Lung (tissue), 12 donors: ENCODE measurements around the gene LGR6. TPM values are rescaled to one million over a fixed set of nuclear protein-coding genes. Genes with fewer than 3 reads are reported as not detected.

ENCODE experiments used
- ATAC-seq: fragments of 200-7000 bp; cut with Tn5 transposase; one replicate; pipeline ENCODE4 v1.9.1; 2020; ENCODE audit warnings: moderate number of reproducible peaks; ENCODE audit not compliant: insufficient read depth, low FRiP score
- DNase-seq, 3 donors: peaks; one replicate each; pipeline ENCODE4 v3.0.0-alpha.2; 2013 to 2017
- H3K27ac ChIP-seq, 2 donors: one replicate each; pipeline ENCODE4 v1.5.1; 2013; ENCODE audit warnings: mild to moderate bottlenecking in 2 of 2, moderate library complexity in 2 of 2, control low read depth in 1 of 2, inconsistent platforms in 1 of 2, low read depth in 1 of 2, low read length in 1 of 2
- H3K27me3 ChIP-seq, 3 donors: one replicate each; pipeline ENCODE4 v1.5.1; 2013; ENCODE audit warnings: low read length in 2 of 3; ENCODE audit not compliant: control insufficient read depth in 3 of 3, insufficient read depth in 3 of 3
- H3K36me3 ChIP-seq, 4 donors: one replicate each; pipeline ENCODE4 v1.5.1; 2013; ENCODE audit warnings: low read length in 4 of 4, mild to moderate bottlenecking in 1 of 4, moderate library complexity in 1 of 4; ENCODE audit not compliant: control insufficient read depth in 4 of 4, insufficient read depth in 4 of 4
- H3K4me1 ChIP-seq, 5 donors: one replicate each; pipeline ENCODE4 v1.5.1; 2013; ENCODE audit warnings: low read length in 5 of 5, mild to moderate bottlenecking in 2 of 5, moderate library complexity in 1 of 5; ENCODE audit not compliant: control insufficient read depth in 5 of 5, insufficient read depth in 5 of 5
- H3K4me3 ChIP-seq: one replicate; pipeline ENCODE4 v1.5.1; 2013; ENCODE audit warnings: mild to moderate bottlenecking, control low read depth, moderate library complexity
- H3K9ac ChIP-seq, 2 donors: one replicate each; pipeline ENCODE4 v1.5.1; 2013; ENCODE audit warnings: low read length in 2 of 2, control low read depth in 1 of 2; ENCODE audit not compliant: insufficient read depth in 1 of 2
- H3K9me3 ChIP-seq, 4 donors: one replicate each; pipeline ENCODE4 v1.5.1; 2013; ENCODE audit warnings: low read length in 3 of 4, mild to moderate bottlenecking in 1 of 4, moderate library complexity in 1 of 4; ENCODE audit not compliant: control insufficient read depth in 4 of 4, insufficient read depth in 3 of 4
- WGBS, 2 donors: extraction: QIAGEN DNeasy Blood & Tissue Kit; methylation state at CpG; one replicate each; pipeline ENCODE4 v1.1.7; 2013; 5-methylcytosine and 5-hydroxymethylcytosine counted together
- polyA plus RNA-seq, 2 donors: library from polyadenylated mRNA; stranded (reverse); fragments of 200-250 nt; gene quantifications; one replicate each; pipeline ENCODE4 v1.2.1, GENCODE V29; 2013
- total RNA-seq, 2 donors: library from RNA; depleted of rRNA in 1 of 2; stranded (reverse); fragments of >200 nt in 1 of 2; gene quantifications; one replicate each; pipeline ENCODE4 v1.2.1, GENCODE V29; 2014 to 2021
- TF ChIP-seq, protein P1 (sequence below): IDR thresholded peaks from 2 replicates; pipeline ENCODE4 v1.5.1; 2012; ENCODE audit warnings: mild to moderate bottlenecking; ENCODE audit errors: control extremely low read depth, extremely low read depth
- donor health status: control.
- donor health status: control.
- donor health status: Bipolar disorder and iron deficiency.
- donor health status: healthy.
- donor health status: DM: yes; HTN: yes; CAD: no.

LGR6 gene
- total and polyA plus RNA-seq, 4 donors = 0.57 to 4.1 (median 1.3) TPM

GRCh38 chr1:202163281-202164270 lies 30.0 kb upstream of the LGR6 start:
- no peak overlapping the region for H3K27ac ChIP-seq

DNA sequence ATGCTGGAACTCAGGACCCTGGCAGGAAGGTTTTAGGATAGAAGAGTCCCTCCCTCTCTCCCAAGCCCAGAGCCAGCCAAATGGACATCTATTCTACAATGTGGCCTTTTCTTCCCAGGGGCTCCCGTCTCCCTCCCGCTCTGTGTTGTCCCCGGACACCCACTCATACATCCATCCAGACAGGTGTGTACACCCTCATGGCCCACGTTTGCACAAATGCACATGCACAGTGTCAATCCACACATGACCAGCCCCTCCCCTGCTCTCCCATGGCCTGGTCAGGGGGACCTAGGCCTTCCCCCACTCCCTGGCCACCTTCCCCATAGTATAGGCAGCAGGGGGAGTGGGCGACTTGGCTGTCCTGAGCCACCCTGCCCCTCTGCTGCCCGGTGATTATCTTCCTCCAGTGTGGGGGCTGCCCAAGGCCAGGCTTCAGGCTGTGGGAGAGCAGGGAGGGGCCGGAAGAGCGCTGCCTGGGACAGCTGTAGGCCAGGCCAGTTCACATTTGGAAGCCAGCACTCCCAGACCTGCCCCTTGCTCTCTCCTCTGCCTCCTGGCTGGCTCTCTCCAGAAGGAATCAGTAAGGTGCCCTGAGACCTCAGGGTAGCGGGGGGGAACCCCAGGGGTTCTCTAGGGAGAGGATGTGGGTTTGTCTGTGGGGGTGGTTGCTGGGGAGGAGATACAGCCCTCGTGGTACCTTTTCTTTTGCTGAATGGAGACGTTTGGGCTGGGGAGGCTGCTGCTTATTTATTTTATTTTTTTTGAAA lies 29.1 kb upstream of the LGR6 start:
- DNase-seq (no peak), ATAC-seq (no peak)
- H3K27me3 ChIP-seq = no peaks in the 10 kb centered on the region
- TF ChIP-seq, protein P1, sequence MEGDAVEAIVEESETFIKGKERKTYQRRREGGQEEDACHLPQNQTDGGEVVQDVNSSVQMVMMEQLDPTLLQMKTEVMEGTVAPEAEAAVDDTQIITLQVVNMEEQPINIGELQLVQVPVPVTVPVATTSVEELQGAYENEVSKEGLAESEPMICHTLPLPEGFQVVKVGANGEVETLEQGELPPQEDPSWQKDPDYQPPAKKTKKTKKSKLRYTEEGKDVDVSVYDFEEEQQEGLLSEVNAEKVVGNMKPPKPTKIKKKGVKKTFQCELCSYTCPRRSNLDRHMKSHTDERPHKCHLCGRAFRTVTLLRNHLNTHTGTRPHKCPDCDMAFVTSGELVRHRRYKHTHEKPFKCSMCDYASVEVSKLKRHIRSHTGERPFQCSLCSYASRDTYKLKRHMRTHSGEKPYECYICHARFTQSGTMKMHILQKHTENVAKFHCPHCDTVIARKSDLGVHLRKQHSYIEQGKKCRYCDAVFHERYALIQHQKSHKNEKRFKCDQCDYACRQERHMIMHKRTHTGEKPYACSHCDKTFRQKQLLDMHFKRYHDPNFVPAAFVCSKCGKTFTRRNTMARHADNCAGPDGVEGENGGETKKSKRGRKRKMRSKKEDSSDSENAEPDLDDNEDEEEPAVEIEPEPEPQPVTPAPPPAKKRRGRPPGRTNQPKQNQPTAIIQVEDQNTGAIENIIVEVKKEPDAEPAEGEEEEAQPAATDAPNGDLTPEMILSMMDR = no peak
- H3K9ac ChIP-seq = no peak overlapping the region
- H3K27ac ChIP-seq = no peak overlapping the region
- no peak overlapping the region for H3K4me3 ChIP-seq
- WGBS, 2 donors = 65 to 67% methylated on average over 11 of the region's 11 CpGs
- H3K4me1 ChIP-seq = peaks cover 0 to 30% (median 10%) of the 10 kb centered on the region in 5 donors
- no peaks in the 10 kb centered on the region for H3K9me3 ChIP-seq
- no peaks in the 10 kb centered on the region for H3K36me3 ChIP-seq

More at GRCh38 chr1:202163281-202164270, 30.0 kb upstream of the LGR6 start:
- no peak overlapping the region for H3K4me3 ChIP-seq
- no peaks in the 10 kb centered on the region for H3K36me3 ChIP-seq
- H3K9ac ChIP-seq = no peak overlapping the region
- no peaks in the 10 kb centered on the region for H3K9me3 ChIP-seq
- H3K27me3 ChIP-seq = no peaks in the 10 kb centered on the region
- DNase-seq = peak in 1 of 3 donors; percentile 34
- no peak for ATAC-seq
- WGBS, 2 donors = 70 to 74% methylated on average over 12 of the region's 12 CpGs
- TF ChIP-seq, protein P1 = no peak
- H3K4me1 ChIP-seq = peaks cover 0 to 30% (median 10%) of the 10 kb centered on the region in 5 donors

- TF ChIP-seq, protein P1 = no peak
- 87 to 90% methylated on average over 20 of the region's 20 CpGs for WGBS, 2 donors
- no peak for ATAC-seq
These were observed 28.2 kb upstream of the LGR6 start for GRCh38 chr1:202165267-202165941.

More at GRCh38 chr1:202165267-202165941, 28.2 kb upstream of the LGR6 start:
- no peaks in the 10 kb centered on the region for H3K36me3 ChIP-seq
- H3K9me3 ChIP-seq = no peaks in the 10 kb centered on the region
- no peak overlapping the region for H3K4me3 ChIP-seq
- H3K27ac ChIP-seq = no peak overlapping the region
- no peak overlapping the region for H3K9ac ChIP-seq
- DNase-seq = no peak
- H3K27me3 ChIP-seq = no peaks in the 10 kb centered on the region
- H3K4me1 ChIP-seq = peaks cover 0 to 30% (median 3%) of the 10 kb centered on the region in 5 donors
